A204.1 (cell line): Measurements from ENCODE around the gene DLL4.

Experiments used
- FAIRE-seq: peaks from 2 replicates; lab custom pipeline; 2012; peaks lifted over from hg19 to GRCh38; lab: Jason Lieb, UNC

DLL4 gene

GRCh38 chr15:40906991-40907802 is 21.9 kb upstream of the DLL4 start:
- no peak for FAIRE-seq

GRCh38 chr15:40908095-40908494 is 21.0 kb upstream of the DLL4 start:
- FAIRE-seq: no peak

- FAIRE-seq: no peak
Observed at GRCh38 chr15:40909662-40910630, 19.2 kb upstream of the DLL4 start.

- FAIRE-seq: no peak
Observed at GRCh38 chr15:40911141-40911540, 18.0 kb upstream of the DLL4 start.

GRCh38 chr15:40911693-40912092 is 17.4 kb upstream of the DLL4 start:
- FAIRE-seq: no peak

- no peak for FAIRE-seq
Observed at GRCh38 chr15:40912478-40912877, 16.7 kb upstream of the DLL4 start.

GRCh38 chr15:40914013-40914412 is 15.1 kb upstream of the DLL4 start:
- FAIRE-seq: no peak

GRCh38 chr15:40914486-40914885 is 14.7 kb upstream of the DLL4 start:
- FAIRE-seq: no peak

GRCh38 chr15:40915116-40915661 is 14.0 kb upstream of the DLL4 start:
- no peak for FAIRE-seq

GRCh38 chr15:40915679-40916078 is 13.5 kb upstream of the DLL4 start:
- no peak for FAIRE-seq

- no peak for FAIRE-seq
Observed at GRCh38 chr15:40917585-40917984, 11.6 kb upstream of the DLL4 start.

- no peak for FAIRE-seq
Observed at GRCh38 chr15:40918146-40918798, 10.9 kb upstream of the DLL4 start.

GRCh38 chr15:40918799-40919392 is 10.2 kb upstream of the DLL4 start:
- no peak for FAIRE-seq

- FAIRE-seq: no peak
Observed at GRCh38 chr15:40921949-40922607, 7.1 kb upstream of the DLL4 start.

GRCh38 chr15:40922608-40923005 is 6.5 kb upstream of the DLL4 start:
- FAIRE-seq: no peak

- no peak for FAIRE-seq
Observed at GRCh38 chr15:40923551-40923950, 5.6 kb upstream of the DLL4 start.

- no peak for FAIRE-seq
Observed at GRCh38 chr15:40925495-40925862, 3.7 kb upstream of the DLL4 start.

GRCh38 chr15:40925863-40926658 is 3.1 kb upstream of the DLL4 start:
- no peak for FAIRE-seq

GRCh38 chr15:40926659-40927494 is 2.3 kb upstream of the DLL4 start:
- no peak for FAIRE-seq

GRCh38 chr15:40927495-40927872 is 1.7 kb upstream of the DLL4 start:
- no peak for FAIRE-seq
